Stimulated activated CD8-positive, alpha-beta memory T cell treated with anti-CD3 and anti-CD28 coated beads, Interleukin-2, amount 100 ng/mL, for 48 hours (primary cell): ENCODE measurements around the gene GTF2I.
"Not testable (repeated sequence)": the region's sequence is repeated elsewhere in the genome, so short reads cannot be mapped to it uniquely, and the experiment has no call there.

Experiments
- DNase-seq, 2 donors: peaks; one replicate each; pipeline ENCODE4 v3.0.0-alpha.2; 2020; ENCODE audit warnings: low read depth in 2 of 2

GTF2I gene

DNA sequence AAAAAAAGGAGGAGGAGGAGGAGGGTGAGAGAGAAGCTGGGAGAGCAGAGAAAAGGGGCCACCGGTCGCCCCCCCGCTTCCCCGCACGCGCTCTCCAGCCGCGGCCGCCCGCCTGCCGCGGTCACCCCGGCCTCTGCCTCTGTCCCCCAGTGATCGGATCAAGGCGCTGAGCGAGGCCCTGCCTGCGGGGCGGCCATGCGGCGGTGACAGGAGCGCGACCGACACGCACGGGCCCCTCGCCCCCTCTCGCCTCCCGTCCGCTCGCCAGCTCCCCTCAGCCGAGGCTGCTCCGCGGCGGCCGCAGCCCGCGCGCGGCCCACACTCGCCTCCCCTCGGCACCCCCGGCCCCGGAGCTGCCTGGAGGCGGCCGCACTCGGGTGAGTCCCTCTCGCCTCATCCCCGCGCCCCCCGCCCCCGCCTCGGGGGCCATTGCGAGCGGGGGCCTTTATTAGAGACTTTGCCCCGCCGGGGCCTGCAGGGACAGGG is at the start of gene GTF2I:
GTF2I (plus strand) TSS at position 27 of the 486 bp plus-strand sequence. CDS start 31,411 bp downstream, outside the sequence.
- DNase-seq: peak in 1 of 2 donors; percentile 30

DNA sequence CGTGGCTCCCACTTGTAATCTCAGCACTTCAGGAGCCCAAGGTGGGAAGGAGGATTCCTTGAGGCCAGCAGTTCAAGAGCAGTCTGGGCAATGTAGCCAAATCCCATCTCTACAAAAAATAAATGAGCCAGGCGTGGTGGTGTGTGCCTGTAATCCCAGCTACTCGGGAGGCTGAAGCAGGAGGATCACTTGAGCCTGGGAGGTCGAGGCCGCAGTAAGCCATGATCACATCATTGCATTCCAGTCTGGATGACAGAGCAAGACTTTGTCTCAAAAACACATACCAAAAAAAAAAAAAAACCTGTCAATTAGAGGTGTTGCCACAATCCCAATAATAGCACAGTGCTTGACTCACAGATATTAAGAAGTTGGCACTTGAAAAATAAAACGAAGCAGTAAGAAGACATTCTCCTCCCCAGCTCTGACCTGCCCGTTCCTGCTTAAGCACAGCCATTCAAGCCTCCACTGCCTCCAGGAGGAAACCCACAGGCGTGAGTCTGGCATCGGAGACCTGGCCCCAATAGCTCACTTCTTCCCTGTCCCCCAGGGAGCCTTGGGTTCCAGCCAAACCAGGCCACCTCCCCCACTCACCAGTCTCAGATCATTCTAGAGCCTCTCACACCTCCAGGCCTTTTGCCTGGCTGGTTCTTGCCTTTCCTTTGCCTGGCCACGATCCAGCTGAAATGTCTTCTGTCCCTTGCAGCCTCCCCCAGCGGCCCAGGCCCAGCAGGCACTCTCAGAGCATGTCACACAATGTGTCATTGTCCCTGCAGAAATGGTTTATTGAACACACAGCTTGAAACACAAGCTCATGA is 45.3 kb upstream of the GTF2I start:
- no peak for DNase-seq

- no peak for DNase-seq
Measured at GRCh38 chr7:74615933-74616780, 41.4 kb upstream of the GTF2I start.

GRCh38 chr7:74617180-74617744 is 40.3 kb upstream of the GTF2I start:
- no peak for DNase-seq

GRCh38 chr7:74619235-74619860 is 38.2 kb upstream of the GTF2I start:
- DNase-seq: no peak

DNA sequence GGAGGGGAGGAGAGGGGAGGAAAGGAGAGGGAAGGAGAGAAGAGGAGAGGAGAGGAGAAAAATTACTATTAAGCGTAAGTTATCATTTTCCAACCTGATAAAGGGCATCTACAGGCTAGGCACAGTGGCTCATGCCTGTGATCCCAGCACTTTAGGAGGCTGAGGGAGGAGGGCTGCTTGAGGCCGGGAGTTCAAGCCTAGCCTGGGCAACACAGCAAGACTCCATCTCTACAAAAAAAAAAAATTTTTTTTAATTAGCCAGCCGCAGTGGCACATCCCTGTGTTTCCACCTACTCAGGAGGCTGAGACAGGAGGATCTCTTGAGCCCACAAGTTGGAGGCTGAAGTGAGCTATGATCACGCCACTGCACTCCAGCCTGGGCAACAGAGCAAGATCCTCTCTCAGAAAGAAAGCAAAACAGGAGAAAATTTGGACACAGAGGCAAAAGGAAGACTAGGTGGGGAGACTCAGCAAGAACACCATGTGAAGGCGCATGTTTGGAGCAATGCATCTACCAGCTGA is 35.2 kb upstream of the GTF2I start:
- DNase-seq: no peak

- no peak for DNase-seq
Measured at GRCh38 chr7:74623135-74623534, 34.4 kb upstream of the GTF2I start.

DNA sequence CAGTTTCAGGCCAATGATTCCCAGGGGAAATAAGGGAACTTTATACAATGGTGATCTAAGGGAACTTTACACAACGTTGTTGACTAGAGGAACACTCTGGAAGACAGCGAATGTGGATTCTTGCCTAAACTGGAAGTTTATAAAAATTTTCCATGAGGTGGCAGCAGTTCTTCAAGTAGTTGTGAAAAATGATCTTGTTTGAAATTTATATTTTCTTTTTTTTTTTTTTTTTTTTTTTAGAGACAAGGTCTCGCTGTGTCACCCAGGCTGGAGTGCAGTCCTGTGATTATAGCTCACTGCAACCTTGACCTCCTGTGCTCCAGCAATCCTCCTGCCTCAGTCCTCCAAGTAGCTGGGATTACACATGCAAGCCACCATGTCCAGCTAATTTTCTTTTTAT is 32.1 kb upstream of the GTF2I start:
- DNase-seq: no peak

DNA sequence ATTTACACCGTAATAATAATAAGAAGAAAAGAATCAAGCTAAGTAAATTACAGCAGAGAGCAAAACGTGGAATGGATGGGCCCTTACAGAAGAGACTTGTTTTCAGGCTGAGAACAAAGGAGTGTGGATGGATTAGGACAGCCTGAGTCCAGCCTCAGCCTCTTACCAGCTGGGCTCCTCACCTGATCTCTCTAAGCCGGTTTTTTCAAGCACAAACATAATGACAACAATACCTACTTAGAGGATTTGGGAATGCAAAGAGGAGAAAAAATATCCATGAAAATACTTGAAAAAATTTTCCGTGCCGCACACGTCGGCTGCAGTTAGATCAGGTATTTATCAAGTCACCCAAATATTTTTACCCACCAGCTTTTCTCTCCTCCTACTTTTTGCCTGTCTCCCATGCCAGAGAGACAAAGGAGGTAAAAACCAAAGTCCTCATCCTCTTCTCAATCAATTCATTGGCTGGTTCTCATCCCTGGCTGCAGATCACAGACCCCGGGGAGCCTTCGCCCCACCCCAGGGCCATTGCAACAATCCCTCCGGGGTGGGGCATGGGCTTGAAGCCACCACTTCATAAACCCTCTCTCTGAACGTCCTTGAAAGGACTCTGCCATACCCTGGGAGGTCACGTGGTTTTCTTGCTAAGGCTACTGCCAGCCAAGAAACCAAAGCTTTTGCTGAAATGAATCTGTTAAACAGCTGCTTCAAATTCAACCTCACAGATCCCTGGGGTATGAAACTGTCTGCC is 29.7 kb upstream of the GTF2I start:
- DNase-seq: no peak

DNA sequence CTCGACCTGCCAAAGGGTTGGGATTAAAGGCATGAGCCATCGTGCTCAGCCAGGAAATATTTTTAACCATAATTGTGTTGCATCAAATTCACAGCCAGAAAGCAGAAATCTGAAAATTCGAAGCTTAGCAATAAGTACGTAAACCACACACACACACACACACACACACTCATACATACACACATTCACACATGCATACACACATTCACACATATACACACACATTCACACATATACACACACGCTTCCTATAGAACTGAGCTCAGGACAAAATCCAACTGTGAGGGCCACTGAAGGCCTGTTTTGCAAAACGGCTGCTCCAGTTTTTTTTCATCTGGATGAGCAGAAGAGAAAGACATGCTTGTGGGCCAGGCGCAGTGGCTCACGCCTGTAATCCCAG is 25.0 kb upstream of the GTF2I start:
- no peak for DNase-seq

DNA sequence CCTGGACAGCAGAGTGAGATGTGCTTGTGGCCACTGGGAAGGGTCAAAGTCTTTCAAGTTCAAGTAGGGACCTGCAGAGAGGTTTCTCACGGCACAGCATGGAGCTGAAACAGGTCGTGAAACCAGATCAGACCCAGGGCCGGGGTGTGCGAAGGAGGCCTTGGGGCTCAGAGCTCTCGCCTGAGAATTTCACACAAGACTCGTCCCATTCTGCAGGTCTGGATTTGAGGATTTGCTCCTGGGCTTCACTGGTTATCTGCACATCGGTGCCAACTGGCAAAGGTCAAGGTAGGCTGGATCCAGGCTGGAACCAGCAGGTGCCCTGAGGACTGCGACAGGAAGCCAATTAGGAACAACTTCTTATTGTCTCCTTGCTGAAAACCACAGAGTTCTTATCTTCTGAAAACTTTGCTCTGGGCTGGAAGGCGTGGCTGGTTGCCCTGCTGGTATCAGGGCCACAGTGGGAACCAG is 24.0 kb upstream of the GTF2I start:
- DNase-seq: no peak

GRCh38 chr7:74637745-74638144 is 19.8 kb upstream of the GTF2I start:
- no peak for DNase-seq

GRCh38 chr7:74650055-74650454 is 7.5 kb upstream of the GTF2I start:
- DNase-seq: peak; percentile 64 to 81

DNA sequence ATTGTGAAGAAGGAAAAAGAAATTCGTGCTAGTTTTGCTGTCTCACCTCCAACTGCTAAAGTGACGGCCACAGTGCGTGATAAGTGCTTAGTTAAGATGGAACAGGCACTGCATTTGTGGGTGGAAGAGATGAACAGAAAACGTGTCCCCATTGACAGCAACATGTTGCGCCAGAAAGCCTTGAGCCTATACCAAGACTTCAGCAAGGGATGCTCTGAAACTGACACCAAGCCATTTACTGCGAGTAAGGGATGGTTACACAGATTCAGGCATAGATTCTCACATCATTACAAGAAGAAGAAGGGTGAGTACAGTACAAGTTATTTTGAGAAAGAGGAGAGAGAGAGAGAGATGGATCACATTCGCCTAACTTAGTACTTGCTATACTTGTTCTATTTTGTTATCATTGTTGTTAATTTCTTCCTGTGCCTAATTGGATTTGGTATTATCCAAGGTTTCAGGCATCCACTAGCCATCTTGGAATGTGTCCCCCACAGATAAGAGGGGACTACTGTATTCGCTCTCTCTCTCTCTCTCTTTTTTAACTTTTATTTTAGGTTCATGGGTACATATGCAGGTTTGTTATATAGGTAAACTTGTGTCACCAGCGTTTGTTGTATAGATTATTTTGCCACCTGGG is 6.9 kb upstream of the GTF2I start:
- DNase-seq: not testable (repeated sequence)

DNA sequence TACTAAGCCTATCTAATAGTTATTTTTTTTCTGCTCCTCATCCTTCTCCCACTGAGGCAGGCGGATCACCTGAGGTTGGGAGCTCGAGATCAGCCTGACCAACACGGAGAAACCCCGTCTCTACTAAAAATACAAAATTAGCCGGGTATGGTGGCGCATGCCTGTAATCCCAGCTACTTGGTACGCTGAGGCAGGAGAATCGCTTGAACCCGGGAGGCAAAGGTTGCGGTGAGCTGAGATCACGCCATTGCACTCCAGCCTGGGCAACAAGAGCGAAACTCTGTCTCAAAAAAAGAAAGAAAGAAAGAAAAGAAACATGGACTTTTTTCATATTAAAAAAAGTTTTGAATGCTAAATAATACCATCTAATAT is 6.4 kb upstream of the GTF2I start:
- not testable (repeated sequence) for DNase-seq

- no peak for DNase-seq
Measured at GRCh38 chr7:74653686-74654181, 3.8 kb upstream of the GTF2I start.

- no peak for DNase-seq
Measured at GRCh38 chr7:74654811-74655210, 2.7 kb upstream of the GTF2I start.

GRCh38 chr7:74655324-74655723 is 2.2 kb upstream of the GTF2I start:
- no peak for DNase-seq

DNA sequence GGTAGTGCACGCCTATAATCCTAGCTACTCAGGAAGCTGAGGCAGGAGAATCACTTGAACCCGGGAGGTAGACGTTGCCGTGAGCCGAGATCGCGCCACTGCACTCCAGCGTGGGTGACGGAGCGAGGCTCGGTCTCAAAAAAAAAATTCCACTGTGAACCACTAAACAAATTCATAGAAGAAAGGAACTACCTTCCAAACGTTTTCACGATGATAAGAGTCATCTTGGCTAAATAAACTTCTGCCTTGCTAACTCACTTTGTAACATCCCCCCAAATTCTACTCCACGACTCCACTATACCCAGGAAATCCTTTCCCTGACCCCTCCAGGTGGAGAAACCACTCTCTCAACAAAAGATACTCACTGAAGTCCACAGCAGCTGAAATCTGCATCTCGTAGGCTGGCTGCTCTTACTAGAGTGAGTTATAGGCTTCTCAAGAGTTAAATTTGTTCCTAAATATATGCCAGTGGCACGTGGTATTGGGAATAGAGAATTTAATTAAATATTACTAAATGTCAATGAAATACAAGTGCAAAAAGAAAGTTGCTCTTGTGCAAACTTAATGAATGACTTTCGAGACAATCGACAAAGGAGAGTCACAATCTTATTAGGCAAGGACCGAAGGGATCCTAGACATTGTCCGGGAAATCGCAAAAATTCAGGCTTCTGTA is 1.6 kb upstream of the GTF2I start:
- DNase-seq: no peak

- DNase-seq: peak; percentile 47 to 48
Measured at GRCh38 chr7:74656441-74656836, 1.1 kb upstream of the GTF2I start.
